HepG2 (cell line): ENCODE results near the gene HYAL1. TPM values are rescaled to one million over a fixed set of nuclear protein-coding genes. Genes with fewer than 3 reads are reported as not detected.

Source experiments
- BORCS8-MEF2B ChIP-seq: sonication (generic); formaldehyde crosslinking; IDR thresholded peaks from 2 replicates; pipeline ENCODE4 v1.8.0; 2022; ENCODE audit warnings: mild to moderate bottlenecking, missing genetic modification reagents
- CBX2 ChIP-seq, 2 experiments: fragments of 200-600 bp in 1 of 2; sonication (generic); formaldehyde crosslinking in 1 of 2; IDR thresholded peaks; 2 replicates each; pipeline versions ENCODE4 v1.7.0 to v1.8.1; 2018 to 2022; ENCODE audit warnings: low read depth in 2 of 2, low read length in 1 of 2, mild to moderate bottlenecking in 1 of 2, missing genetic modification reagents in 1 of 2
- CC2D1A ChIP-seq: sonication (generic); formaldehyde crosslinking; IDR thresholded peaks from 2 replicates; pipeline ENCODE4 v1.8.1; 2023; ENCODE audit warnings: mild to moderate bottlenecking, missing genetic modification reagents
- CENPX ChIP-seq: sonication (generic); formaldehyde crosslinking; IDR thresholded peaks from 2 replicates; pipeline ENCODE4 v1.9.0; 2021; ENCODE audit warnings: mild to moderate bottlenecking, missing genetic modification reagents, moderate library complexity
- GRHL1 ChIP-seq: sonication (generic); formaldehyde crosslinking; conservative IDR thresholded peaks from 2 replicates; pipeline ENCODE4 v1.8.0; 2022; ENCODE audit warnings: missing genetic modification reagents
- GTF3A ChIP-seq: sonication (generic); formaldehyde crosslinking; conservative IDR thresholded peaks from 2 replicates; pipeline ENCODE4 v1.4.0; 2020; ENCODE audit warnings: mild to moderate bottlenecking, missing genetic modification reagents
- MLXIP ChIP-seq: sonication (generic); formaldehyde crosslinking; IDR thresholded peaks from 2 replicates; pipeline ENCODE4 v1.9.0; 2021; ENCODE audit warnings: missing genetic modification reagents, borderline replicate concordance
- NFYB ChIP-seq: sonication (generic); formaldehyde crosslinking; IDR thresholded peaks from 2 replicates; pipeline ENCODE4 v1.4.0; 2020; ENCODE audit warnings: missing genetic modification reagents
- ONECUT2 ChIP-seq: sonication (generic); formaldehyde crosslinking; IDR thresholded peaks from 2 replicates; pipeline ENCODE4 v1.4.0; 2020; ENCODE audit warnings: missing genetic modification reagents
- SRY ChIP-seq: sonication (generic); formaldehyde crosslinking; IDR thresholded peaks from 2 replicates; pipeline ENCODE4 v1.8.0; 2022; ENCODE audit warnings: mild to moderate bottlenecking, missing genetic modification reagents
- STAG1 ChIP-seq: sonication (generic); formaldehyde crosslinking; IDR thresholded peaks from 2 replicates; pipeline ENCODE4 v1.4.0; 2020; ENCODE audit warnings: missing genetic modification reagents
- ZNF232 ChIP-seq: sonication (generic); formaldehyde crosslinking; IDR thresholded peaks from 2 replicates; pipeline ENCODE4 v1.4.0; 2020; ENCODE audit warnings: missing genetic modification reagents, borderline replicate concordance
- ZNF274 ChIP-seq: sonication (generic); formaldehyde crosslinking; IDR thresholded peaks from 2 replicates; pipeline ENCODE4 v1.5.1; 2020; ENCODE audit warnings: mild to moderate bottlenecking, missing genetic modification reagents
- ZNF503 ChIP-seq: sonication (generic); formaldehyde crosslinking; IDR thresholded peaks from 2 replicates; pipeline ENCODE4 v1.4.0; 2020; ENCODE audit warnings: missing genetic modification reagents
- ZNF672 ChIP-seq: sonication (generic); formaldehyde crosslinking; IDR thresholded peaks from 2 replicates; pipeline ENCODE4 v1.8.1; 2022; ENCODE audit warnings: missing genetic modification reagents
- ZSCAN25 ChIP-seq: sonication (generic); formaldehyde crosslinking; IDR thresholded peaks from 2 replicates; pipeline ENCODE4 v1.8.0; 2022; ENCODE audit warnings: mild to moderate bottlenecking, missing genetic modification reagents
- polyA plus RNA-seq, 8 experiments: library from polyadenylated mRNA; depleted of rRNA in 3 of 8; stranded (reverse) in 7 of 8; unstranded in 1 of 8; fragments of >200 nt; fragmentation: Illumina TruSeq in 4 of 8; extraction: Trizol in 4 of 8; gene quantifications; 2 replicates each; pipeline versions ENCODE4 v1.2.1 to v1.2.3, GENCODE V29; 2011 to 2016; ENCODE audit warnings: low read depth in 4 of 8, missing spikeins in 1 of 8, mixed read lengths in 1 of 8; ENCODE audit not compliant: insufficient read depth in 1 of 8
- total RNA-seq, 5 experiments: library from RNA; depleted of rRNA; stranded (reverse); fragments of >200 nt; fragmentation: Illumina TruSeq; extraction: Trizol; gene quantifications; 2 replicates each; pipeline ENCODE4 v1.2.3, GENCODE V29; 2016; ENCODE audit warnings: low read depth in 1 of 5
- TF ChIP-seq, protein P1 (sequence below): sonication (generic); formaldehyde crosslinking; IDR thresholded peaks from 2 replicates; pipeline ENCODE4 v1.8.1; 2023; ENCODE audit warnings: mild to moderate bottlenecking, inconsistent platforms, moderate library complexity, missing genetic modification reagents, borderline replicate concordance
- TF ChIP-seq, protein P2 (sequence below): sonication (generic); formaldehyde crosslinking; IDR thresholded peaks from 2 replicates; pipeline ENCODE4 v1.8.0; 2022; ENCODE audit warnings: mild to moderate bottlenecking, missing genetic modification reagents, moderate library complexity
- TF ChIP-seq, protein P3 (sequence below): sonication (generic); IDR thresholded peaks from 2 replicates; pipeline ENCODE4 v1.6.1; 2016; ENCODE audit warnings: low read depth, borderline replicate concordance

HYAL1 gene
- total and polyA plus RNA-seq, 2 of the 13 experiments (the other 11 are each of a cell fraction or from before 2014, with no cell fraction given), result 76.5 to 193 TPM

GRCh38 chr3:50327943-50328691, 24.7 kb upstream of the HYAL1 start, which contains the start of gene TUSC2 (continued):
- no peak for TF ChIP-seq MLXIP (CRISPR knock-in tag)
- TF ChIP-seq CENPX (CRISPR knock-in tag), result no peak
- peak; percentile 33; the same call in 1 of the 2 replicates for TF ChIP-seq BORCS8-MEF2B (CRISPR knock-in tag)
- TF ChIP-seq CC2D1A (CRISPR knock-in tag), result no peak
- TF ChIP-seq ZSCAN25 (CRISPR knock-in tag), result no peak
- no peak for TF ChIP-seq STAG1 (CRISPR knock-in tag)
- no peak for TF ChIP-seq GRHL1
- peak; percentile 58; the same call in 1 of the 2 replicates for TF ChIP-seq ZNF232
- no peak for TF ChIP-seq ZNF672
- no peak for TF ChIP-seq SRY (CRISPR knock-in tag)
- peak; percentile 97 for TF ChIP-seq NFYB (CRISPR knock-in tag)
- peak; percentile 71; the same call in 1 of the 2 replicates for TF ChIP-seq ZNF274 (CRISPR knock-in tag)
- TF ChIP-seq CBX2 (IDR thresholded peaks at IDR 0.05; ENCODE audit: low read depth, low read length), result no peak
- TF ChIP-seq CBX2 (CRISPR knock-in tag; IDR thresholded peaks at IDR 0.05; ENCODE audit: low read depth), result no peak
- no peak for TF ChIP-seq ZNF503
- TF ChIP-seq, protein P1, sequence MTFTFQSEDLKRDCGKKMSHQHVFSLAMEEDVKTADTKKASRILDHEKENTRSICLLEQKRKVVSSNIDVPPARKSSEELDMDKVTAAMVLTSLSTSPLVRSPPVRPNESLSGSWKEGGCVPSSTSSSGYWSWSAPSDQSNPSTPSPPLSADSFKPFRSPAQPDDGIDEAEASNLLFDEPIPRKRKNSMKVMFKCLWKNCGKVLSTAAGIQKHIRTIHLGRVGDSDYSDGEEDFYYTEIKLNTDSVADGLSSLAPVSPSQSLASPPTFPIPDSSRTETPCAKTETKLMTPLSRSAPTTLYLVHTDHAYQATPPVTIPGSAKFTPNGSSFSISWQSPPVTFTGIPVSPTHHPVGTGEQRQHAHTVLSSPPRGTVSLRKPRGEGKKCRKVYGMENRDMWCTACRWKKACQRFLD (CRISPR knock-in tag), result 0 out of 2 replicates have a peak, but pooled peaks have one; percentile 37
- TF ChIP-seq ONECUT2 (CRISPR knock-in tag), result no peak
- TF ChIP-seq GTF3A (CRISPR knock-in tag), result 0 out of 2 replicates have a peak, but pooled peaks have one; percentile 4
- TF ChIP-seq, protein P2, sequence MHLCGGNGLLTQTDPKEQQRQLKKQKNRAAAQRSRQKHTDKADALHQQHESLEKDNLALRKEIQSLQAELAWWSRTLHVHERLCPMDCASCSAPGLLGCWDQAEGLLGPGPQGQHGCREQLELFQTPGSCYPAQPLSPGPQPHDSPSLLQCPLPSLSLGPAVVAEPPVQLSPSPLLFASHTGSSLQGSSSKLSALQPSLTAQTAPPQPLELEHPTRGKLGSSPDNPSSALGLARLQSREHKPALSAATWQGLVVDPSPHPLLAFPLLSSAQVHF (CRISPR knock-in tag), result no peak
- TF ChIP-seq, protein P3, sequence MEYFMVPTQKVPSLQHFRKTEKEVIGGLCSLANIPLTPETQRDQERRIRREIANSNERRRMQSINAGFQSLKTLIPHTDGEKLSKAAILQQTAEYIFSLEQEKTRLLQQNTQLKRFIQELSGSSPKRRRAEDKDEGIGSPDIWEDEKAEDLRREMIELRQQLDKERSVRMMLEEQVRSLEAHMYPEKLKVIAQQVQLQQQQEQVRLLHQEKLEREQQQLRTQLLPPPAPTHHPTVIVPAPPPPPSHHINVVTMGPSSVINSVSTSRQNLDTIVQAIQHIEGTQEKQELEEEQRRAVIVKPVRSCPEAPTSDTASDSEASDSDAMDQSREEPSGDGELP, result peak; percentile 92
